ENCODE results near the gene MAP2K6. TPM values are rescaled to one million over a fixed set of nuclear protein-coding genes. Genes with fewer than 3 reads are reported as not detected.

The MAP2K6 gene
- total and polyA plus RNA-seq, 2 of the 8 experiments (the other 6 are each of a cell fraction or from before 2014, with no cell fraction given), result 11.0 to 44.1 TPM

- Histone ChIP-seq H3K27ac (ENCODE audit: low read depth, low read length) (no peak overlapping the region), H3K9ac (replicated peaks in 1 of 4; ENCODE audit: extremely low read depth in 1 of 4, low read depth in 3 of 4, low read length in 3 of 4) (no peak overlapping the region), H3K23ac (ENCODE audit: insufficient read length) (no peak overlapping the region), H2AK5ac (ENCODE audit: low read depth, low read length) (no peak overlapping the region), H4K5ac (ENCODE audit: insufficient read length, low read depth, low read length) (no peak overlapping the region), H3K27me3 (replicated peaks in 1 of 4; ENCODE audit: control insufficient read depth in 3 of 4, extremely low read depth in 1 of 4, insufficient read depth in 3 of 4, low read length in 3 of 4) (no peaks in the 10 kb centered on the region), H2BK20ac (ENCODE audit: low read length) (no peak overlapping the region), H3K18ac (ENCODE audit: extremely low read depth, low read length) (no peak overlapping the region), H3K4ac (replicated peaks; ENCODE audit: insufficient read length, low read depth, low read length) (no peak overlapping the region), H3K23me2 (ENCODE audit: low read depth, low read length) (no peaks in the 10 kb centered on the region), H4K91ac (replicated peaks; ENCODE audit: insufficient read length, low read length) (no peak overlapping the region), H2BK12ac (ENCODE audit: low read depth, low read length) (no peak overlapping the region), H3K79me2 (ENCODE audit: control insufficient read depth in 1 of 2, insufficient read depth in 2 of 2, low read length in 2 of 2) (no peaks in the 10 kb centered on the region), H3K4me1 (replicated peaks in 1 of 4; ENCODE audit: control insufficient read depth in 3 of 4, insufficient read depth in 4 of 4, low read length in 3 of 4) (peaks cover 0 to 7% (median 6%) of the 10 kb centered on the region in 4 experiments; a peak in 3 of 7 replicates), H3K4me3 (ENCODE audit: extremely low read depth in 1 of 4, insufficient read depth in 2 of 4, low read depth in 3 of 4, low read length in 4 of 4) (no peak overlapping the region), H2BK5ac (ENCODE audit: low read depth, low read length) (no peak overlapping the region), H3K79me1 (ENCODE audit: low read depth, low read length) (no peaks in the 10 kb centered on the region), H2BK15ac (ENCODE audit: low read length) (no peak overlapping the region), H3K56ac (replicated peaks; ENCODE audit: insufficient read length, low read depth, low read length) (no peak overlapping the region), H4K8ac (ENCODE audit: extremely low read depth, insufficient read depth, low read length) (no peak overlapping the region), H3K14ac (ENCODE audit: insufficient read length) (no peak overlapping the region), H2AFZ (ENCODE audit: low read length) (no peak overlapping the region), H2BK120ac (replicated peaks; ENCODE audit: low read depth, low read length) (no peak overlapping the region), H4K20me1 (replicated peaks in 1 of 2; ENCODE audit: control insufficient read depth in 1 of 2, insufficient read depth in 2 of 2, low read length in 2 of 2) (no peaks in the 10 kb centered on the region), H3K9me3 (ENCODE audit: insufficient read depth in 2 of 2, low read depth in 1 of 2, low read length in 1 of 2) (no peaks in the 10 kb centered on the region), H3K36me3 (ENCODE audit: control insufficient read depth in 2 of 4, insufficient read depth in 4 of 4, low read length in 3 of 4) (no peaks in the 10 kb centered on the region), H3K4me2 (ENCODE audit: insufficient read depth in 1 of 2, low read depth in 2 of 2, low read length in 2 of 2) (no peak overlapping the region)
- no peak for FAIRE-seq
- TF ChIP-seq SRF (IDR thresholded peaks at IDR 0.05; ENCODE audit: low read depth, low read length), result no peak
- no peak for TF ChIP-seq CBX5 (IDR thresholded peaks at IDR 0.05; ENCODE audit: low read depth, low read length)
- no peak for TF ChIP-seq TAF1 (IDR thresholded peaks at IDR 0.05; ENCODE audit: low read depth, low read length)
- TF ChIP-seq SUZ12 (IDR thresholded peaks at IDR 0.05; ENCODE audit: low read length), result no peak
- TF ChIP-seq FOSL1 (IDR thresholded peaks at IDR 0.05; ENCODE audit: insufficient read depth, low read depth, low read length), result no peak
- TF ChIP-seq TAF7 (optimal IDR thresholded peaks at IDR 0.05; ENCODE audit: borderline replicate concordance, low read depth, low read length), result no peak
- no peak for TF ChIP-seq JUND (IDR thresholded peaks at IDR 0.05; ENCODE audit: low read length)
- TF ChIP-seq SIN3A (conservative IDR thresholded peaks at IDR 0.05 in 1 of 2, IDR thresholded peaks at IDR 0.05 in 1 of 2; ENCODE audit: low read depth in 1 of 2, low read length in 2 of 2), result no peak
- no peak for TF ChIP-seq POLR2A (IDR thresholded peaks at IDR 0.05; ENCODE audit: control extremely low read depth in 1 of 2, low read depth in 2 of 2, low read length in 2 of 2)
- DNase-seq (ENCODE audit: low read depth in 1 of 2, low spot score in 2 of 2), result no peak
- POLR2A ChIA-PET (ENCODE audit: partially characterized antibody), result no interaction called here
- CTCF ChIA-PET (ENCODE audit: partially characterized antibody), result interaction anchor here (3.1 kb wide), 1 partner anchor 33 kb away, joined by 9 read pairs; no protein-coding TSS in a partner anchor
- WGBS, 2 experiments (ENCODE audit: extremely low coverage in 1 of 2, insufficient coverage in 1 of 2, insufficient read length in 1 of 2, insufficient replicate concordance in 2 of 2, low coverage in 1 of 2, low lambda C conversion rate in 2 of 2, missing lambda C conversion rate in 1 of 2), result 84% methylated on average over 2 of the region's 2 CpGs; no CpG with 5 or more reads in 1 of the 2 experiments
These were observed 158.9 kb downstream of the MAP2K6 start for GRCh38 chr17:69573396-69573795.

Data from H1 (cell line).